GM21825 (cell line): ENCODE data around the gene CDH4.
"Not testable (repeated sequence)": the region's sequence is repeated elsewhere in the genome, so short reads cannot be mapped to it uniquely, and the experiment has no call there.

Experiments
- ATAC-seq: cut with Tn5 transposase; IDR thresholded peaks from one replicate; pipeline ENCODE4 v1.9.1; 2021; ENCODE audit warnings: mild to moderate bottlenecking, moderate library complexity; ENCODE audit not compliant: unreplicated experiment

CDH4 gene

DNA sequence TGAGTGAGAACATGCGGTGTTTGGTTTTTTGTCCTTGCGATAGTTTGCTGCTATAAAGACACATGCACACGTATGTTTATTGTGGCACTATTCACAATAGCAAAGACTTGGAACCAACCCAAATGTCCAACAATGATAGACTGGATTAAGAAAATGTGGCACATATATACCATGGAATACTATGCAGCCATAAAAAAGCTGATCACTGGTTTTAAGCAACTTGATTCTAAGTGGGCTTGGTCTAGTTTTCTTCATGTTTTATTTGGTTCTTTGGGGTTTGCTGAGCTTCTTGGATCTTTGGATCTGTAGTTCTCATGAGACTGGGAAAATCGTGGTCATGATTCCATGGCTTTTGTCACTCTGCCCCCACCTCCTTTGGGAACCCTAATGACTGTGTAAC is 227.4 kb downstream of the CDH4 start:
- ATAC-seq: not testable (repeated sequence)

DNA sequence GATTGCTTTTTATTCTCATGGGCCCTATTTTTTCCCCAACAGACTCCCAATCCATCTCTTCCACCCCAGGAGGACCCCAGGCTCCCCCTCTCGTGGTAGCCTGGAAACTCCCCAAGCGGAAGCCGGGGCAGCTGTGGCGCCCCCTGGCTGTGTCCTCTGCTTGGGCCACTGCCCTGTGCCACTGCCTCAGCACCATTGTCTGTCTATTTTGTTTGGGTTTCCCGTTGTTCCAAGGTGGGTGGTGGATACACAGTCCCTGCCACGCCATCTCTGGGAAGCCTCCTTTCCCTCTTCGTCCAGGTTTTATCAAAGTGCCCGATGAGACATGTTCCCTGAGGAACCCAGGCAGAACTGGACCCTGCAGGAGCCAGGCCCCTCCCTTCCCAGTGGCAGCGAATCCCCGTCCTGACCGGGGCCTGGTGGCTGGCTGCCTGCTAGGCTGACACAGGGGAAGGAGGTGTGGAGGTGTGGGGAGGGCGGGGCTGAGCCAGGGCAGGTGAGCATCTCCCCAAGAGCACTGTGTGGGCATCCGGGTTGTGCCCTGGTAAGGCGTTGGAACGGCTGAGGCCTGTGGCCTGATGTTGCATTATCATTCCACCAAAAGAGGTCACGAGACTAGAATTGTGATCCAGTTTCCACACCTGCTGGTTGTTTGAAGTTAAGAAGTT is 228.2 kb downstream of the CDH4 start:
- no peak for ATAC-seq

DNA sequence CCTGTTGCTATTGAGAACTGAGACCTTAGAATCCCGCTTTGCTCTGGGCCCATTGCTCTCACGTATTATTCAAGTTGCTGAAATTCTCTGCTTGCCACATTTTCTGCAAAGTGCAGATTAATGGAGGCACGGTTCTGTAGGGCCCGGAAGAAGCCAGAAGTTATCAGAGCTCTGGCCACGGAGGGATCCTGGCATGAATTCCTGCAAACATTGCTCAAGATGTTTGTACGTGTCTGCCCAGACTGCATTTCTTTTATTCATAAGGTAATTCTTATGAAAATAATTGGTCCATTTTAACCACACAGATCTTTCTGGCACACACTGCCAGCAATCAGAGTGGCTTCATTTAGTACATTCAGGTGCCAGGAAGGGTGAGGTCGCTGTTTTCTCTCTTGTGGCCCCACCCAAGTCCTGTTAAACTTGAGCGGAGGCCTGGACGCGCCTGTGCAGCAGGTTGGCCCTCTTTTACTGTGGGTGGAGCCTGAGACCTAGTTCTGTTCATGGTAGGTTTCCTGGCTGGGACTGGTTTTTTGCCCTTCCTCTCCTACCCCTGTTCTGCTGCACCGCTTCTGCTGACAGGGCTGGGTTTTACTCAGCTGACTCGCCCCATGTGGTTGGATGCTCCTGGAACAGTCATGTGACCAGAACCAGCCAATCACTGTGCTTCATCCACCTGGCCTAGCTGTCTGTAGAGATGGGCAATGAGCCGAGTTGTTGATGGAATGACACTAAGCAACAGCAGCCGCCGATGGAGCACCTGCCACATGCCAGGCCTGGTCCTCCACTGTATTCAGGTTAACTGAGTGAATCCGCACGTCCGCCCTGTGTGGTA is 230.2 kb downstream of the CDH4 start:
- no peak for ATAC-seq

DNA sequence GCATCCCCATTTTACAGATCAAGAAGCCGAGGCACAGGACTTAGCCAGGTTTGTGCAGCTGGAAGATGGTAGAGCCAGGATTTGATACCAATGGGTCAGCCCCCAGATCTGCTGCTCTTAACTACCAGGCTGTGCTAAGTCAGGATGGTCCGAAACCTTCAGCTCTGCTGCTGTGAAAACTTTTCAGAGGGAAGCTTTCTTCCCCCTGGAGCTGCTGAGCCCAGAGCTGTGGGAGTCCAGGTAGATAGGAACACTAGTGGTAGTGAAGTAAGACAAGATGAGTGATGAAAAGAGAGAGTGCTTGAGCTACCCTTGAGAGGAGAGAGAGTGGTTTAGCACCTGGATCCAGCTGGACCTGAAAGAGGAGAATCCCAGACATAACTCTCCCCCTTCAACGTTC is 230.8 kb downstream of the CDH4 start:
- no peak for ATAC-seq

DNA sequence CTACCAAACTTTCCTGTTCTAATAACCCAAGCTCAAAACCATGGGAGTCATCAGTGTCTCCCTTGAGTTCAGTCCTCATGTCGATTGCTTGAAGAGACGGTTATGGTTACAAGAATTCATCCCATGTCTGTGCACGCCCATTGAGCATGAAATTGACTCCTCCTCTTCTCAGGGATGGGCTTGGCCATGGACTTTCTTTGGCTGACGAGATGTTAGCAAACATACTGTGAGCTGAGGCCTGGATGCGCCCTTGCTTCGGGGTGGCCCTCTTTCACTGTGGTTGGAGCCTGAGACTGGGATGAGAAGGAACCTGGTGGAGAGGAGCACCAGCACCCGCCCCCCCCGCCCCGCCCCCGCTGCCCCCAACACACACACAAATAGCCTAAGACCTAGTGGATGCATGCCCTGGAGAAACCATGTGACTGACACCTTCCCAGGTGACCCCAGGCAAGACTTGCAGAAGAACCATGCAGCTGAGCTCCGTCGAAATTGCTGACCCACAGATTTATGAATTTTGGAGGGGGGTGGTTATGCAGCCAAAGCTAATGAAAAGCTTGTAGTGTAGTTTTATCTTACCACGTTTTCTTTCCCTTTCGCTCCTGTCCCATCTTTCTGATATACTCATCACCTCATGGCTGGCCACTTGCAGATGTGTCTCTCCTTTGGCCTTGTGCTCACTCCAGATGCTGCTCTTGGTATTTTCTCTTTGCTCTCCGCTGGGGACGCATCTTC is 231.4 kb downstream of the CDH4 start:
- ATAC-seq: no peak

DNA sequence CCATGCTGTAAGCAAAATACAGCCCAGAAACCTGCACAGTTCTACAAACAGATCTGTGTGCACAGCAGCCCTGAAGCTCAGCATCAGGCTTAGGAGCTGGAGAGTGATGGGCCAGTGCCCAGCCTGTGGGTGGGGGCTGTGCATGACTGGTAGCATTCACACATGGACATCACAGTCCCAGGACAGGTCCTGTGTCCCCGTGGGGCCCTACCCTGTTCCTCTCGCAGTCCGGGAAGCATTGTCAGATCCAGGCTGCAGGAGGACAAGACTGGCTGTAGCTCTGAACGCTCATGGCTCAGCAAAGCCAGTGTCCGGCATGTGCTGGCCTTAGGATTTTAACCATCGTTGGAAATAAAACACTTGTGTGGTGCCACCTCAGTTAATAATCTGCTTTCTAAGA is 234.1 kb downstream of the CDH4 start:
- no peak for ATAC-seq

DNA sequence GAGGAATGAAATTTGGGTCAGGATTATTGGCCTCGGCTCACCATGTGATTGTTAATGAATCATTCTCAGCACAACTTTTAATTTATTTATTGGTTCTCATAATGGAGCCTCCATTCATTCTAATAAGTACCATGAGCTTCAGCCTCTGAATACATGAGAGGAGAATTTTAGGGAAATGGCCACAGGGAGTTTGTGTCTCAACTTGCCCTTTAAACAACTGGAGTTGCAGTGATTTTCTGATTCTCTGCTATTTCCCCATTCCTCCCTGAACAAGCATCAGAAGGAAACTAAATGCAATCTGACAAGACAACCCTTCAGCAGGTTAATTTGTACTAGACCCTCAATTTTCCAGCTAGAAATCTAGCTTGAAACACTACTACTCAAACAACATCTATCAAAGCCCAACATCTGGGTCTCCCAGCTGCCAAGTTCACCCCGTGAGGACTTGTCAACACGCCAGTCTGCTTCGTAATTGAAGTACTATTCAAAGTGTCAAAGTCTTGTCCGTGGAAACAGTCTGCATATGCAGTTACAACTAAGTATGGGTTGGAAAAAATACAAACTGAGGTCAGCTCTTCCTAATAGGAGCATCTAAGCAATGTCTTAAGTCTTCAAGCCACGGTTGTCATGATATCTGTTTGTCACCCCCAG is 235.4 kb downstream of the CDH4 start:
- no peak for ATAC-seq

DNA sequence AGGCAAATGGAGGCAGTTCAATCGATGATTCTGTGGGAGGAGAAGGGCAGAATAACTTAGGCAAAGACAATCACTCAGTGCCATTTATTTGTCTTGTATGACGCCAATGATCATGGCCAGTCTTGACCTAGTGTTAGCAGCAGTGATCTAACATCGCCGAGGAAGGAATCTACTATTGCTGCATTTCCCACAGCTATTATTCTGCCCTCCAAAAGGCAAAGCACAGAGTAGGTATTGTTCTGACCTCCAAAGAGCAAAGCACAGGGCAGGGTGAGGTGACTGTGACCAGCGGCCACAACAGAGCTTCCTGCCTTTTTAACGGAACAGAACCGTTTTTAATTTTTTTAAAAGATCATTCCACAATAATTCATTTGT is 235.9 kb downstream of the CDH4 start:
- no peak for ATAC-seq

DNA sequence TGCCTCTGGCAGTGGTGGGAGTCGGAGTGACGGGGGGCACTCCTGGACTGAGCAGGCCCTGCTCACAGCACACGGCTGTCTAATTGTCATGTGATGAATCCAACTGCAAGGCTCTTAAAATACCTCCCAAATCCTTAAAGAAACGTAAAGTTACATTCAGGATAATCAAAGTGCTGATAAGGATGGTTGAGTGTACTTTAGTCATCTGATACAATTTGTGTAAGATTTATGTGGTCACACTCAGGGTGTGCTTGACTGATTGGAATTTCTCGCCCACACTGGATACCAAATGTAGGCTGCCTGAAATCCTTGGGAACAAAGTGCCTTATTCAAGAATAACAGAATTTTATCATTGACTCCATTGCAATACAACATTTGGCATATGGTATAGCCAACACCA is 238.7 kb downstream of the CDH4 start:
- ATAC-seq: no peak

DNA sequence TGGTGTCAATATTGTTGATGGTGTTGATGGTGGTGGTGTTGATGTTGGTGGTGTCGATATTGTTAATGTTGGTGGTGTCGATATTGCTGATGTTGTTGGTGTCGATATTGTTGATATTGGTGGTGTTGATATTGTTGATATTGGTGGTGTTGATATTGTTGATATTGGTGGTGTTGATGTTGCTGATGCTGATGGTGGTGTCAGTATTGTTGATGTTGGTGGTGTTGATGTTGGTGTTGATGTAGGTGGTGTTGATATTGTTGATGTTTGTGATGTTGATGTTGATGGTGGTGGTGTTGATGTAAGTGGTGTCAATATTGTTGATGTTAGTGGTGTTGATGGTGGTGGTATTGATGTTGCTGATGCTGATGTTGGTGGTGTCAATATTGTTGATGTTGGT is 240.0 kb downstream of the CDH4 start:
- no peak for ATAC-seq

DNA sequence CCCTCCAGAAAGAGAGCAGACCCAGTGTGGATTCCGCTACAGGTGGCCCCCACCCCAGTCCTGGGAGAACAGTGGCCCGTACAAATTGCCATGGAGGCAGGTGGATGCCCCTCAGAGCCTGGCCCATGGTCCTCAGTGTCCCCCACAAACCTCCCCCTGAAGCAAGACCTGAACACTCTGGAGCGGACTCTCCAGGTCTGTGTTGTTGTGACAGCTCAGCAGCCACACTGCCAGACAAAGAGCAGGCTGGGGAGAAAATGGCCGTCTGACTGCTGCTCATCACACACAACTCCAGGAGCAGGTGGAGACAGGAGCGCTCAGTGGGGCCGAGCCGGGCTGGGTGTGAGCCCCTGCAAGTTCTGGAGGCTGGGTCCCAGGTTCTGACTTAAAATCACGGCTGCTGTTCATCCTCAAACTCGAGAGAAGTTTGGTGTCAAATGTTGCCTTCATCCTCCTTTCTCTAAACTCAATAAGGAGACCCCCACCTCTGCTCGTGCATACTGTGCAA is 241.8 kb downstream of the CDH4 start:
- no peak for ATAC-seq

DNA sequence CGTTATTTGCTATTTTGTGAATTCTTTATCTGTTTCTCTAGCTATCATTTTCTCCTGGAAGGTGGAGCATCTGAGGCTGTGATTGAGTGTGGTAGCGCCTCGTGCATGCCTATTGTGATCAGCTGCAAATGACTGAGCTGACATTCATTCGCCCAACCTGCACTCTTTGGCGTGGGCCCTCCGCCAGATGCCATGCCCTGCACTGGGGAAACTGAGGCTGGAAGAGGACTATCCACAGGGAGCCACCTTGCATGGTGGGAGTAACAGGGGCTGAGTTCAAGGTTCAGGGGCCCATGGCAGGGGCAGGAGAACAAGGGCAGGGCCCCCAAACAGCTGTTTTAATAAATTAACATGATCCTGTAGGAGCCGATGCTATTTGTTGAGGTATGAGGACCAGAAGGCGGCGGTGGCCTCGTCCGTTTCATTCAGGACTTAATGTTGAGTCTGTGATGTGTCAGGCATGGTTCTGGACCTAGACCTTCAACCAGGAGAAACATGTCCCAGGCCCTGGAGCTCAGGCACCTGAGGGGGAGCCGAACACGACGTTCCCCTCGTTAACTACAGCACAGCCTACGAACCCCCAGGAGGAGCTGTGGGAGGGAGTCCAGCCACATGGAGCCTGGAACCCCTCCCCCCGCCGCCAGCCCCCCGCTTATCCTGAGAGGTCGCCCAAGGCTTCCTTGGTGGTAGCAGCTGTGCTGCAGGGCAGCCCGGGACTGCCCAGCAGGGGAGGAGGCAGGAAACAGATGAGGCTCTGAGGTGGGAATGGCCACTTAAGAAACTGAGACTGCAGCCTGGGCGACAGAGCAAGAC is 242.9 kb downstream of the CDH4 start:
- ATAC-seq: no peak

DNA sequence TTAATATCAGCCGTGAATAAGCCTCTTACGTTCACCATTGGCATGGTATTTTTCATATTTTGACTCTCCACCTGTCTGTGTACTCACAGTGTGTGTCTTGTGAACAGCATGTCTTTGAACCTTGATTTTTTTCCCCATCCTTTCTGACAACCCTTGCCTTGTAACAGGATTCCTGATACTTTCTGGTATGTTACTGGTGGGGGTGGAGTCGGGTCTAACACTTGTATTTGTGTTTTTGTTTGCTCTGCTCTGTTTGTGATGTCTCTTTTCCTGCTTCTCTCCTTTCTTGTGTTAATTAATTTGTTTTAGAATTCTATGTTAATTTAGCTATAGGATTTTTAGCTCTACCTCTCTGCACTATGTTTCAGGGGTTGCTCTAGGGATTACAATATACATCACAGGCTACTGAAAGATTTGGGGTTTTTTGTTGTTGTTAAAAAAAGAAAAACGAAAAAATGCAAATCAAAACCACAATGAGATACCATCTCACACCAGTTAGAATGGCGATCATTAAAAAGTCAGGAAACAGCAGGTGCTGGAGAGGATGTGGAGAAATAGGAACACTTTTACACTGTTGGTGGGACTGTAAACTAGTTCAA is 245.1 kb downstream of the CDH4 start:
- ATAC-seq: no peak

DNA sequence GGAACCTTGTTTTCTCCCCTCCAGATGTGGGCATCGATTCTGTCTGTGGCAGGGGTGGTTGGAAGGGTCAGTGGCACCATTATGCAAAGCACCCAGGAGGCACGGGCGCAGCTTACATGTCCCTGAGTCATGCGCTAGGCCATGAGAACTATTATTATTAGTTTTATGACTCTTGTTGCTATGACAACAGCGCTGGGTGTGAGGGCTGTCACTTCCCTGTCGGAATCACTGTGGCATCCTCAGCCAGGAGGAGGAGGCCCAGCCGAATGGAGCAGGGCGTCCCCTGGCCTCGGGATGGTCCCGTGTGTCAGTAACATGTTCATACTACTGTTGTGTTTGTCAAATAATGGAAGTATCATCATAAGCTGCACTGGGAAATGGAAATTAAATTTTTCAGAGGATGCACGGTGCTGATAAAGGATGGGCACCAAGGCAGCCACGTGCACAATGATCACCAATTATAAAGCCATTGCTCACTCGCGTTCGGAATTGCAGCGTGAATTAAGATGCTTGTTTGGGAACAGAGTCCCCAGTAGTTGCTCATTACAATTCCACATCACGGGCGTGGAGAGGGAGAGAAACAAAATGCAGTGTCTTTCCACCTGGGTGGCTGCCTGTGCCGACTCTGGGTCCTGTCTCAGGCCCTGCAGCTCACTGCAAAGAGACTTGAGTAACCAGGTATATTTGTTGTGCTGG is 247.9 kb downstream of the CDH4 start:
- ATAC-seq: no peak

DNA sequence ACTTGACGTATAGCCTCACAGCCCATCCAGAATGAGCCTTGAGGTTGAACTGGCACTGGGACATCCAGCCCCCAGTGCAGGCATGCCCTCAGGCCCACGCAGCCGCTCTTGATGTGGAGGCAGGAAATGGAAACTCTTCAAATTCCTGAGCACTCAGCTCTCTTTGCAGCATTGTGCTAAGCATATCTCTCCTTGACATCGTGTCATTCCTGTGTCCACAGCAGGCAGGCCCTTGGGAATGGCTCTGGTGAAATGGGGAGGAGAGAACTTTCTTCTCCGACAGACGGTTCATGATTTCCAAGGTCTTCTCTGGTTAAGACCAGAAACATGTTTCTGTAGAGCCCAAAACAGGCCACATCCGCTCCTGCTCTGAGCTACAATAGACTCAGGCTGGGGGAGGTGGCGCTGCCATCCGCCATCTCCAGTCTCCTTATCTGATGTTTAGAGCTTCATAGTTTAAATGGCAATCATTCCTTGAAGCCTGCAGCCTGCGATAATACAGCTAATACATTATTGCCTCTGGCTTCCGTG is 248.8 kb downstream of the CDH4 start:
- ATAC-seq: no peak

DNA sequence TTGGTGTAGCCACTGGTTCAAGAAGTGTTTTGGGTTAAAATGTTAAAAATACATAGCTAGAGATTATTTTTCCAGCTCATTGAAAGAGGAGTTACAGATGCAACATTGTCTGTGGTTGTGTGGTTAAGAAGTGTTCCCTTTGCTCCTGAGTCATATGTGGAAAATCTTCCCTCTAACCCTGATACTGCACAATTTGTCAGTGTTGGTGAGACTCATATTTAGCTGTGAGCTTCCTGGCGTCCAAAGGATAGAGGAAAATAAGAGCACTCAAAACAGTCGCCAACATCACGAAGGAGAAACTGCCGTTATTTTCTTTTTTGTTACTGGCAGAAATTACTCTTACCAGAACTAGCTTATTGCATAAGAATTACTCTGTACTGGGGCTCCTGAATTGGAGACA is 250.4 kb downstream of the CDH4 start:
- no peak for ATAC-seq

DNA sequence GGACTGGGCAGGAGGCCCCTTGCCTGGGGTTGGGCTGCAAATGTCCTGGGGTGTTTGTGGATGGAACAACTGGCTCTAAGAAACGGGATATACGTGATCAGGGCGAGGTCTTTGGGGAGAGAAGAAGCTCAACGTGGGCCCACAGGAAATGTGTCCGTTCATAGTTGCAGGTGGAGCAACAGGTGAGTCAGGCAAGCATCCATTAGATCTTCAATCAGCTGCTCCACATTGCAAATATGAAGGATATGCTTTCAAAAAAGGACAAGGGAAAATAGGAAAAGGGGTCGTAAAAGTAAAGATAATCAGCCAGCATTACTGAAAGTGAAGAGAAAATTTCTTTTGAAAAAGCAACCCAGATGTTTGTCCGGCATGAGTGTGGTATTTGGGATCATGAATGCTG is 251.0 kb downstream of the CDH4 start:
- no peak for ATAC-seq

DNA sequence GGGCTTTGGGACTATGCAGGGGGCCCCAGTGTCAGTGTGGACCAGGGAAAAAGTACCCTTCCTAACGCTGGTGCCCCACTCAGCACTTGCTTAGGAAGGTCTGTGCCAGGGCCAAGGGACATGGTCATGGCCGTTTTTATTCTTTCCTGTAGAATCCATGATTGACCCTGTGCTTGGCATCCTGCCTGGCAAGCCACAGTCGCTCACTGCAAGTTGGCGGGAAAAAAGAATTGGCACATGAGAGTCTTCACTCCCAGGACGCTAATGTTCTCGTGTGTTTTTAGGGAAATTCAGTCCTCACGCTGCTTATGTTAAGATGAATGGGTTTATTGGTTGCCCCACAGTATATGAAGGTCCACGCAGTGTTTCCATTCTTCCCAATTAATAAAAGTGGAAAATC is 253.4 kb downstream of the CDH4 start:
- ATAC-seq: no peak

DNA sequence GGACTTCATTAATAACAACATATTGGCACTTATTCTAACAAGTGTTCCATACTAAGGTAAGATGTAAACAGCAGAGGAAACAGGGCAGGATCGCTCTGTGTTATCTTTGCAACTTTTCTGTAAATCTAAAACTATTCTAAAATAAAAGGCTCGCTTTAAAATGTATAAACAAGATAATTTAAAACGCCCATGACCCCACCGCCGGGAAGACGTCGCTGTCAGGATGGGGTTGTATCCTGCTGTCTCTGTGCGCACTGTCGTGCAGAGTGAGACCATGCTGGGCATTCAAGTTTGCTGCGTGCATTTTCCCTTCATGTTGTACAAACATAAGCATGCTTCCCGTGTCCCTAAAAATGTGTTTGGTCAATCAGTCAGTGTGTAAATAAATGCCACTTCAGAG is 255.7 kb downstream of the CDH4 start:
- ATAC-seq: no peak
